ENCODE data around the gene NPEPL1.

NPEPL1 gene

DNA sequence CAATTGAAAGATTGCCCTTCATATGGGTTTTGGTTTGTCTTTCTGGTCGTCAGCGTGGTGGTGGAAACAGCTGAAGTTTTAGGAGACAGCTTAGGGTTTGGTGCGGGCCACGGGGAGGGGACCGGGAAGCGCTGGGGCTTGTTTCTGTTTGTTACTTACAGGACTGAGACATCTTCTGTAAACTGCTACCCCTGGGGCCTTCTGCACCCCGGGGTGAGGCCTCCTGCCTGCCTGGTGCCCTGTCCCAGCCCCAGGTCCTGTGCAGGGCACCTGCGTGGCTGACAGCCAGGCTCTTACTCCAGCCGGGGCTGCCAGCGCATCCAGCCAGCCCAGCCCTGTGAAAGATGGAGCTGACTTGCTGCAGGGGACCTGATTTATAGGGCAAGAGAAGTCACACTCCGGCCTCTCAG, 22.8 kb downstream of the NPEPL1 start:
- TF ChIP-seq, protein P1, sequence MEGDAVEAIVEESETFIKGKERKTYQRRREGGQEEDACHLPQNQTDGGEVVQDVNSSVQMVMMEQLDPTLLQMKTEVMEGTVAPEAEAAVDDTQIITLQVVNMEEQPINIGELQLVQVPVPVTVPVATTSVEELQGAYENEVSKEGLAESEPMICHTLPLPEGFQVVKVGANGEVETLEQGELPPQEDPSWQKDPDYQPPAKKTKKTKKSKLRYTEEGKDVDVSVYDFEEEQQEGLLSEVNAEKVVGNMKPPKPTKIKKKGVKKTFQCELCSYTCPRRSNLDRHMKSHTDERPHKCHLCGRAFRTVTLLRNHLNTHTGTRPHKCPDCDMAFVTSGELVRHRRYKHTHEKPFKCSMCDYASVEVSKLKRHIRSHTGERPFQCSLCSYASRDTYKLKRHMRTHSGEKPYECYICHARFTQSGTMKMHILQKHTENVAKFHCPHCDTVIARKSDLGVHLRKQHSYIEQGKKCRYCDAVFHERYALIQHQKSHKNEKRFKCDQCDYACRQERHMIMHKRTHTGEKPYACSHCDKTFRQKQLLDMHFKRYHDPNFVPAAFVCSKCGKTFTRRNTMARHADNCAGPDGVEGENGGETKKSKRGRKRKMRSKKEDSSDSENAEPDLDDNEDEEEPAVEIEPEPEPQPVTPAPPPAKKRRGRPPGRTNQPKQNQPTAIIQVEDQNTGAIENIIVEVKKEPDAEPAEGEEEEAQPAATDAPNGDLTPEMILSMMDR (IDR thresholded peaks at IDR 0.05; ENCODE audit: low read depth, low read length, missing control alignments): no peak
- DNase-seq (ENCODE audit: extremely low read depth, low read depth): no peak
- H3K4me3 ChIP-seq (replicated peaks; ENCODE audit: low read depth, low read length): no peak overlapping the region

DNA sequence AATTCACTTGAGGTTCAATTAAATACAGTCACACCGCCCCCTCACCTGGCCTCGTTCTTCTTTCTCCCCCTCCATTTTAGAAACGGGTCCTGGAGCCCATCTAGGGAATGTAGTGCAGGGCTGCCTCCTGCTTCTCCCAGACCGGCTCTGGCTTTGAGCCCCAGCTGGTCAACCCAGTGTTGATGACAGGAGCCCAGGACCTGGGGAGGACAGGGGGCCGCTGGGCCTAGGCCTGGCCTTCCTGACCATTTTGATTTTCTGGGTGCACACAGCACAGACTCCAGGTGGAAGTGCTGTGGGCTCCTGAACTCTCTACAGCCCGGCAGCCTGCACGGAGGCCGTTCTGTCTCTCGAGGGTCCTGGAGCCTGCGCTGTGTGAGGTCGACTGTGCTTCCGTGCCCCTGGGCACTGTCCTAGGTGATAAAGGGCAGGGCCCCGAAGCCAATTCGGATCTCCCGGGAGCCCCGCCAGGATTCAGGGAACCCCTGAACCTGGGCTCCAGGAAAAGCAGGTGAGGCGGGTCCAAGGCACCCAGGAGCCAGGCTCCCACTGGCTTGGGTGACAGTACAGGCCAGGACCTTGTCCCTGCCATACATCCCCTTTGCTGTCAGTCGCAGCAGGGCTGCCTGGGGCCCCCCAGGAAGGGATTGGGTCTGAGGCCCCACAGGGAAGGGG, 23.3 kb downstream of the NPEPL1 start:
- H3K4me3 ChIP-seq (replicated peaks; ENCODE audit: low read depth, low read length): no peak overlapping the region
- no peak for DNase-seq (ENCODE audit: extremely low read depth, low read depth)
- TF ChIP-seq, protein P1 (IDR thresholded peaks at IDR 0.05; ENCODE audit: low read depth, low read length, missing control alignments): no peak

DNA sequence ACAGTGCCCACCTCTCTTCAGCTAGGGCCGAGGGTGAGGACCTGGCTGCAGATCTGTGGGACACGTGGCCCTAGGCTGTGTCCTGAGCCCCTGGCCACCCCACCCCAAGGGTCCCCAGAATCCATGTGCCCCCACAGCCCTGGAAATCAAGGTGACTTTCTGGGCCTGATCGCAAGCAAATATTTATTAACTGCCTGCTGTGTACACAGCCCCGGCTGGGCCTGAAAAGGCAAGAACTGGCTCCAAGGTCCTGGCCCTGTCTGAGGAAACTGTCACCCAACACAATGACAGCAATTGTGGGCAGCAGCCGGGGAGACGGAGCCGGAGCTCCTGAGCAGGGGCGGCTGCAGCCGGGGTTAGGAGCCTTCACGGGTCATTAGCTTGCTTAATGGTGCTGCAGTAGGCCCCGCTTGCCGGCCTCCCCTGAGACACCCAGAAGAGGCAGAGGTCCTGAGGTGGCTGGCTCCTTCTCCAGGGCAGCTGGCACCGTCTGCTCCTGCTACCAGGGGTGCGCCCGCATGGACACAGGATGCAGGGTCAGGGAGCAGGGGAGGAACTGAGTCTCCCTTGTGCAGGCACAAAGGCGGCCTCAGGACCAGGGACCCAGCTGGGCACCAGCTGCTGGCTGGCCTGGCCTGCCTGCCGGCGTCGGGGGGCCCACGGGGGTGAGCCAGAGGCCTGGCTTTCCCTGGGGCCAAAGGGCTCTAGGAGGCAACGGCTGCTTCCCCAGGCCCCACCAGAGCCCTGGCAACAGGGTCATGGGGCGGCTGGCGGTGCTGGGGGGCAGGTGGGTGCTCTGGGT, 24.1 kb downstream of the NPEPL1 start:
- no peak overlapping the region for H3K4me3 ChIP-seq (replicated peaks; ENCODE audit: low read depth, low read length)
- no peak for DNase-seq (ENCODE audit: extremely low read depth, low read depth)
- TF ChIP-seq, protein P1 (IDR thresholded peaks at IDR 0.05; ENCODE audit: low read depth, low read length, missing control alignments): no peak

DNA sequence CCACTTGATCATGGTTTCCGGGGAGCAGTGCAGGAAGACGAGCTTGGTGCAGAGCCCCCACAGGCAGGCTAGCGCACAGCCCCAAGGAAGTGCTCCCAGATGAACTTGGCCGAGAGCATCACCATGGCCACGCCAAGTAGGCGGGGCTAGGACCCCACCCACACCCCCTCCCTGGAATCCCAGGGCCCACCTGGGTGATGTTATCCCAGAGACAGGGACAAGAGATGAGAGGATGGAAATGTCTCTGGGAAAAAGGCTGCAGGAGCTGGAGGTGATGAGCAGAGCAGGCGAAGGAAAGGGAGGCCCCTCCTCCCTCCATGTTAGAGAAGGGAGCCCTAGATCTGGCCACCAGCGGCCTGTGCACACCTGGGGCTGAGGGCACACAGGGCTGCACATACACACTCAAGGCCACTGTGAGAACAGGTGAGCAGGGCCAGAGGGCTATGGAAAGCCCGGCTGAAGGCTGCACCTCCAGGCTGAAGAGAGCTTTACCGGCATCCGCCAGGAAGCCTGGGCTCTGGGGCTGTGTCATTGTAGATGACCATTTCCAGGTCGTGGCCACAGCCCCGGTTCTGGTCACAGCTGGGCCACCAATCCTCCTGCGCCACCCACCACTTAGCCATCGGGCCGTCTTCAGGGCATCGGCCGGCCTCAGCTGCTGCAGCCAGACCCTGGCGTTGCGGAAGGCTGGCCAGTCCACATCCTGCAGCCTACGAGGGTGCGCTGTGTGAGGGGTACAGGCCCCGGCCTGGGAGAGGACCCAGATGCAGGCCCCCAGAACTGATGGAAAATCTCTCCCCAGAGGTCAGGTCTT, 24.9 kb downstream of the NPEPL1 start:
- no peak overlapping the region for H3K4me3 ChIP-seq (replicated peaks; ENCODE audit: low read depth, low read length)
- TF ChIP-seq, protein P1 (IDR thresholded peaks at IDR 0.05; ENCODE audit: low read depth, low read length, missing control alignments): no peak
- no peak for DNase-seq (ENCODE audit: extremely low read depth, low read depth)

DNA sequence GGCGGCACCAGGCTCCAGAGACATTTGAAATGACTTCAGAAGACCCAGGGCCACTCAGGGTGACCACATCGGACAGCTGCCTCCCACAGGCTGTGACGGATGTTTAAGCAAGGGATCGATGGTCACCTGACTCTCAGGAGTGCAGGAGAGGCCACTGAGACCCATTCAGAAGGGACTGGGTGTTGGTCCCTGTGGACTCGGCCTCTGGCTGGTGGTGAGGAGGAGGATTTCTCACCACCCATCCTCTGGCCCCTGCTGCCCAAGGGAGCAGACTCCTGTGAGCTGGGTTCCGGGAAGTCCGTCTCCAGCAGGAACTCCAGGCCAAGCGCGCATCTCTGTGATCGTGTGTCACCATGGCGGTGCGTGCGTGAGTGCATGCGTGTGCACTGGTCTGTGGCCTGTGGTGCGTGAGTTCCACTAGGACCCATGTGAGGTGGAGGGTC, 25.5 kb downstream of the NPEPL1 start:
- no peak for DNase-seq (ENCODE audit: extremely low read depth, low read depth)
- TF ChIP-seq, protein P1 (IDR thresholded peaks at IDR 0.05; ENCODE audit: low read depth, low read length, missing control alignments): no peak
- H3K4me3 ChIP-seq (replicated peaks; ENCODE audit: low read depth, low read length): no peak overlapping the region

DNA sequence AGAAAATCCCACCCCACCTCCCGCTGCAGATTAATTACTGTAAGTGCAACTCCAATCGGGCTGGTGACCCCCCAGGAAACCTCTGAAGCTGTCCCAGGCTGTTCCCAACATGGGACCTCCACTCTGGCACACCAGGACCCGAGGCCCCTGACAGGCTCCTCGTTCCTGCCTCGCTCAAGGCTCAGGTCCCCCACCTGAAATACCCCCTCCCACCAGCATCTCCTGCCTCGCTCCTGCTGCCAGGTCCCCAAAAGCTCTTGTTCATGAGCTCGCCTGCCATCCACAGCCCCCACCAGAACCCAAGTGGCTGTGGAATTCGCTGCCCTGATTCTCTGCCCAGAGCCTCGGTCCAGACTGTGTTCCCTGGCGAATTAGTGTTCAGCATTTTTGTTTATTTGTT, 26.1 kb downstream of the NPEPL1 start:
- DNase-seq (ENCODE audit: extremely low read depth, low read depth): no peak
- TF ChIP-seq, protein P1 (IDR thresholded peaks at IDR 0.05; ENCODE audit: low read depth, low read length, missing control alignments): no peak
- no peak overlapping the region for H3K4me3 ChIP-seq (replicated peaks; ENCODE audit: low read depth, low read length)
